Bronchial epithelial cell (primary cell): ENCODE results near the gene PRRC2B. TPM values are rescaled to one million over a fixed set of nuclear protein-coding genes. Genes with fewer than 3 reads are reported as not detected.
A peak's percentile ranks its signal among the peaks of the same experiment; 100 is the strongest.
"Not testable (repeated sequence)": the region's sequence is repeated elsewhere in the genome, so short reads cannot be mapped to it uniquely, and the experiment has no call there.

Experiments used
- DNase-seq: peaks from one replicate; pipeline ENCODE4 v3.0.0-alpha.2; 2010; ENCODE audit warnings: low read depth
- FAIRE-seq: peaks from 2 replicates; lab custom pipeline; 2011; peaks lifted over from hg19 to GRCh38; lab: Jason Lieb, UNC
- H3K27me3 ChIP-seq: 2 replicates; pipeline ENCODE4 v1.5.1; 2011; ENCODE audit warnings: low read length; ENCODE audit not compliant: control insufficient read depth, insufficient read depth
- H3K36me3 ChIP-seq: 2 replicates; pipeline ENCODE4 v1.5.1; 2011; ENCODE audit warnings: low read length; ENCODE audit not compliant: control insufficient read depth, insufficient read depth
- H3K4me3 ChIP-seq: 2 replicates; pipeline ENCODE4 v1.5.1; 2011; ENCODE audit warnings: mild to moderate bottlenecking, low read depth, low read length, control low read depth
- total RNA-seq: library from RNA; depleted of rRNA; stranded (reverse); fragments of >200 nt; gene quantifications from 2 replicates; pipeline ENCODE4 v1.2.1, GENCODE V29; 2014
- TF ChIP-seq, protein P1 (sequence below): IDR thresholded peaks from 2 replicates; pipeline ENCODE4 v1.5.1; 2011; ENCODE audit warnings: mild to moderate bottlenecking, moderate library complexity, low read length, control low read depth, inconsistent platforms; ENCODE audit not compliant: insufficient read depth, severe bottlenecking

The PRRC2B gene
- total RNA-seq, 1 donor from 2014 or later, result 20.0 TPM

DNA sequence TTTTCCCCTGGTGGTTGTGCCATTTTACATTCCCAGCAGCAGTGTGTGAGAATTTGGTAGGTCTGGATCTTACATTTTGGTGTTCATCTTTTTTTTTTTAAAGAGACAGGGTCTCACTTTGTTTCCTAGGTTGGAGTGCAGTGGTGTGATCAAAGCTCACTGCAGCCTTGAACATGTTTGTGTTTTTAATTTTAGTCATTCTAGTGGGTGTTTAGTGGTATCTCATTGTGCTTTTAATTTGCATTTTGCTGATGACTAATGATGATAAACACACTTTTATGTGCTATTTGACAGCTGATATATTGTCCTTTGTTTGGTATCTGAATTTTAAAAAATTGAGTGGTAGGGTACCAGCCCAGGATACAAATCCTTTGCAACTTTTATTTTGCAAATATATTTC, 55.4 kb downstream of the PRRC2B start:
- DNase-seq (peak; percentile 46), FAIRE-seq (no peak)
- Histone ChIP-seq H3K27me3 (no peaks in the 10 kb centered on the region), H3K36me3 (peaks cover 27% of the 10 kb centered on the region), H3K4me3 (no peak overlapping the region)
- TF ChIP-seq, protein P1, sequence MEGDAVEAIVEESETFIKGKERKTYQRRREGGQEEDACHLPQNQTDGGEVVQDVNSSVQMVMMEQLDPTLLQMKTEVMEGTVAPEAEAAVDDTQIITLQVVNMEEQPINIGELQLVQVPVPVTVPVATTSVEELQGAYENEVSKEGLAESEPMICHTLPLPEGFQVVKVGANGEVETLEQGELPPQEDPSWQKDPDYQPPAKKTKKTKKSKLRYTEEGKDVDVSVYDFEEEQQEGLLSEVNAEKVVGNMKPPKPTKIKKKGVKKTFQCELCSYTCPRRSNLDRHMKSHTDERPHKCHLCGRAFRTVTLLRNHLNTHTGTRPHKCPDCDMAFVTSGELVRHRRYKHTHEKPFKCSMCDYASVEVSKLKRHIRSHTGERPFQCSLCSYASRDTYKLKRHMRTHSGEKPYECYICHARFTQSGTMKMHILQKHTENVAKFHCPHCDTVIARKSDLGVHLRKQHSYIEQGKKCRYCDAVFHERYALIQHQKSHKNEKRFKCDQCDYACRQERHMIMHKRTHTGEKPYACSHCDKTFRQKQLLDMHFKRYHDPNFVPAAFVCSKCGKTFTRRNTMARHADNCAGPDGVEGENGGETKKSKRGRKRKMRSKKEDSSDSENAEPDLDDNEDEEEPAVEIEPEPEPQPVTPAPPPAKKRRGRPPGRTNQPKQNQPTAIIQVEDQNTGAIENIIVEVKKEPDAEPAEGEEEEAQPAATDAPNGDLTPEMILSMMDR, result no peak

DNA sequence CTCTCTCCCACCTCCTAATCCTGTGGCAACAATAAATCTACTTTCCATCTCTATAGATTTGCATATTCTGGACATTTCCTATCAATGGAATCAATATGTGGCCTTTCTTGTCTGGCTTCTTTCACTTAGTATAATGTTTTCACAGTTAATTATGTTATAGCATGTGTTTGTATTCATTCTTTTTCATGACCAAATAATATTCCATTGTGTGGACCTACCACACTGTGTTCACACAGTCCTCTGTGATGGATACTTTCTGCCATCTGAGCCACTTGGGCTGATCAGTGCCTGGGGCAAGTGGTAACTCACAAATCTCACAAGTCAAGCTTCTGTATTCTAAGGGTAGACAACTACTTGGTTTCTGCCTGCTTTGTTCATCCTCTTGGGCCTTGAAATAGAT, 60.1 kb downstream of the PRRC2B start:
- TF ChIP-seq, protein P1, result no peak
- peaks cover 22% of the 10 kb centered on the region for H3K36me3 ChIP-seq
- no peaks in the 10 kb centered on the region for H3K27me3 ChIP-seq
- FAIRE-seq, result no peak
- H3K4me3 ChIP-seq, result no peak overlapping the region
- DNase-seq, result no peak

DNA sequence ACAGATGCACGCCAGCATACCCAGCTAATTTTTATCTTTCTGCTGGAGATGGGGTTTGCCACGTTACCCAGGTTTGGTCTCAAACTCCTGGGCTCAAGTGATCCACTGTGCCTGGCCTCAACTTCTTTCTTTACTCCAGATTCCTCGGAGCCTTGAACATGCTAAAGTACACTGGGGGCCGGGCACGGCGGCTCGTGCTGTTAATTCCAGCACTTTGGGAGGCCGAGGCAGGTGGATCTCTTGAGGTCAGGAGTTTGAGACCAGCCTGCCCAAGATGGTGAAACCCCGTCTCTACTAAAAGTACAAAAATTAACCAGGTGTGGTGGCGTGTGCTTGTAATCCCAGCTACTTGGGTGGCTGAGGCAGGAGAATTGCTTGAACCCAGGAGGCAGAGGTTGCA, 61.8 kb downstream of the PRRC2B start:
- H3K27me3 ChIP-seq, FAIRE-seq, DNase-seq, H3K4me3 ChIP-seq: not testable (repeated sequence)
- peaks cover 26% of the 10 kb centered on the region for H3K36me3 ChIP-seq

DNA sequence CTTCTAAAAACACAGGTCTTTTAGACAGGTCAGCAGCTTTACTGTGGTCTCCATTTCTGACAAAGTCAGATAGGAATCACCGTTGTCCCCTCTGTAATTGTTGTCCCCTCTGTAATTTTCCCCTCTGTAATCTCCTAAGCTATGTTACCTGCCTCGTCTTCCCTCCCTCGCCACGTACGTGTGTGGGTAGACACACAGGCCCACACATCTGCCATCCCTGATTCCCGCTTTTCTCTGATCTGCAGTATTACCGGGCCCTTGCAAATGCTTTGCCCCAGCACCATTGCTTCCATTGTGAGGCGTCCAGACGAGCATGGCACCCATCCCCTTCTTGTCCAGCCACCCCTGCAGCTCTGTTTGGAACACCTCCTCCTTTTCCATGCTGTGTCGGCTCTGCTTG, 63.9 kb downstream of the PRRC2B start:
- TF ChIP-seq, protein P1, result no peak
- FAIRE-seq, result no peak
- no peak for DNase-seq
- no peaks in the 10 kb centered on the region for H3K27me3 ChIP-seq
- H3K36me3 ChIP-seq, result peaks cover 32% of the 10 kb centered on the region
- no peak overlapping the region for H3K4me3 ChIP-seq

DNA sequence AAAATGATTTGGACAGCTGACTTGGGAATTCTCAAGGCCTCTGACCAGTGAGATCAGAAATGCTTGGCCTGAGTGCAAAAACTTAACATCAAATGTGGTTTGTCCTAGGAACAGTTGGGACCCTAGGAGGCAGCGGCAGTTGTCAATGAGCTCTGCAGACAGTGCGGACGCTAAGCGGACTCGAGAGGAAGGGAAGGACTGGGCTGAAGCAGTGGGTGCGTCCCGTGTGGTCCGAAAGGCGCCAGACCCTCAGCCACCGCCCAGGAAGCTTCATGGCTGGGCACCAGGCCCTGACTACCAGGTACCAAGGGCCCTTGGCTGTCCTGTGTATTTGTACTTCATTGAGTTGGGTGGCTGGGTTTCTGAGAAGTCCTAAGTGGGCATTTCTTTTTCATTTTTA, 65.2 kb downstream of the PRRC2B start:
- Histone ChIP-seq H3K27me3 (no peaks in the 10 kb centered on the region), H3K4me3 (no peak overlapping the region), H3K36me3 (peaks cover 29% of the 10 kb centered on the region)
- no peak for DNase-seq
- TF ChIP-seq, protein P1, result no peak
- no peak for FAIRE-seq

DNA sequence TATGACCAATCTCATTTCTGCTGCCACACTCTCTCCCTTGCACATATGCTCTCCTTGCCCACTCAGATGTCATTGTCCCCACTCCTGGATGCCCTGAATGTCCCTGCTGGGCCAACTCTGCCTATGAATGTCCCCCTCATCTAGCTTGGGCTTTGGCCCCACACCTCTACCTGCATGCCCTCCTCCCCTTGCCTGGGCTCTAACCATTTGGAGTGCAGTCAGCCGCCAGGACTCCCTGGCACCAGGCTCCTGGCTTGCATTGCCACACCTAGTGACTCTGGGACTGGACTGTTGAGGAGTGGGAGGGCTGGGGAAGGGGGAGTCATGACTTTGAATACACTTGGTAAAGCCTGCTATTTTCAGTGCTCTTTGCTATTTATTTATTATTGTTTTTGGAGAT, 67.3 kb downstream of the PRRC2B start:
- Histone ChIP-seq H3K36me3 (peaks cover 25% of the 10 kb centered on the region), H3K27me3 (no peaks in the 10 kb centered on the region), H3K4me3 (no peak overlapping the region)
- DNase-seq (no peak), FAIRE-seq (no peak)
- TF ChIP-seq, protein P1, result no peak
